Activated T-cell treated with anti-CD3 and anti-CD28 coated beads, Interleukin-2, amount 50 U/mL, for 48 hours (primary cell): Measurements from ENCODE around the gene DENND1C.

Experiments
- DNase-seq, 2 experiments: peaks; one replicate each; pipeline ENCODE4 v3.0.0-alpha.2; 2020

The DENND1C gene

GRCh38 chr19:6421075-6422014 lies 60.2 kb downstream of the DENND1C start:
- no peak for DNase-seq

- no peak for DNase-seq
These were observed 63.0 kb downstream of the DENND1C start for GRCh38 chr19:6418562-6418932.

GRCh38 chr19:6417713-6418561 lies 63.6 kb downstream of the DENND1C start:
- DNase-seq = no peak
